ENCODE results near the gene JAK3. TPM values are rescaled to one million over a fixed set of nuclear protein-coding genes. Genes with fewer than 3 reads are reported as not detected.

Gene JAK3
- total and polyA plus RNA-seq, 9 donors = 6.6 to 35.5 (median 17.8) TPM

GRCh38 chr19:17824339-17824738 is 23.4 kb downstream of the JAK3 start:
- H3K4me1 ChIP-seq (ENCODE audit: insufficient read depth) = peaks cover 7% of the 10 kb centered on the region
- WGBS, 3 donors = 5 to 11% (median 7%) methylated on average over 7 to 8 of the region's 8 CpGs
- H3K27ac ChIP-seq = peak overlapping the region in 1 of 2 donors; percentile 46
- H3K9me3 ChIP-seq = no peaks in the 10 kb centered on the region
- peak in 4 of 5 donors; percentile 51 to 87 (median 74) for DNase-seq
- H3K36me3 ChIP-seq = no peaks in the 10 kb centered on the region
- intact Hi-C loops (cut with DNase I) = no loop called here
- TF ChIP-seq CTCF (IDR thresholded peaks at IDR 0.05) (no peak), POLR2A (IDR thresholded peaks at IDR 0.05) (no peak), EP300 (IDR thresholded peaks at IDR 0.05) (no peak)
- H3K27me3 ChIP-seq = no peaks in the 10 kb centered on the region
- H3K4me3 ChIP-seq = no peak overlapping the region

GRCh38 chr19:17821190-17821589 is 26.6 kb downstream of the JAK3 start, which contains the start of gene INSL3:
Gene INSL3 (minus strand): TSS chr19:17821519. CDS start chr19:17821506, 13 bp downstream.
- Histone ChIP-seq H3K27me3 (no peaks in the 10 kb centered on the region), H3K36me3 (no peaks in the 10 kb centered on the region), H3K4me1 (ENCODE audit: insufficient read depth) (peaks cover 7% of the 10 kb centered on the region), H3K27ac (no peak within 1 kb of the TSS), H3K9me3 (no peaks in the 10 kb centered on the region), H3K4me3 (no peak within 1 kb of the TSS)
- TF ChIP-seq POLR2A (IDR thresholded peaks at IDR 0.05) (no peak), CTCF (IDR thresholded peaks at IDR 0.05) (no peak), EP300 (IDR thresholded peaks at IDR 0.05) (no peak)
- 81 to 86% (median 82%) methylated on average over 28 to 34 of the region's 34 CpGs for WGBS, 3 donors
- peak in 1 of 5 donors; percentile 14 for DNase-seq
- intact Hi-C loops (cut with DNase I) = no loop called here

- no peaks in the 10 kb centered on the region for H3K36me3 ChIP-seq
- no peak overlapping the region for H3K27ac ChIP-seq
- H3K9me3 ChIP-seq = no peaks in the 10 kb centered on the region
- DNase-seq = no peak
- intact Hi-C loops (cut with DNase I) = no loop called here
- no peak for TF ChIP-seq POLR2A (IDR thresholded peaks at IDR 0.05)
- no peak for TF ChIP-seq CTCF (IDR thresholded peaks at IDR 0.05)
- no peak for TF ChIP-seq EP300 (IDR thresholded peaks at IDR 0.05)
- no peaks in the 10 kb centered on the region for H3K4me1 ChIP-seq (ENCODE audit: insufficient read depth)
- no peak overlapping the region for H3K4me3 ChIP-seq
- H3K27me3 ChIP-seq = no peaks in the 10 kb centered on the region
- 86 to 87% (median 87%) methylated on average over 13 of the region's 13 CpGs for WGBS, 3 donors
These were observed 30.0 kb downstream of the JAK3 start for GRCh38 chr19:17817668-17818363.

GRCh38 chr19:17812099-17812498 is 35.7 kb downstream of the JAK3 start:
- 54 to 71% (median 58%) methylated on average over 5 of the region's 5 CpGs for WGBS, 3 donors
- no peak overlapping the region for H3K4me3 ChIP-seq
- DNase-seq = no peak
- no peaks in the 10 kb centered on the region for H3K36me3 ChIP-seq
- no peak for TF ChIP-seq CTCF (IDR thresholded peaks at IDR 0.05)
- TF ChIP-seq POLR2A (IDR thresholded peaks at IDR 0.05) = no peak
- TF ChIP-seq EP300 (IDR thresholded peaks at IDR 0.05) = no peak
- intact Hi-C loops (cut with DNase I) = no loop called here
- no peaks in the 10 kb centered on the region for H3K27me3 ChIP-seq
- H3K27ac ChIP-seq = no peak overlapping the region
- H3K9me3 ChIP-seq = no peaks in the 10 kb centered on the region
- H3K4me1 ChIP-seq (ENCODE audit: insufficient read depth) = no peaks in the 10 kb centered on the region

Measured in ovary (tissue), 9 donors.